Panc1 (cell line): ENCODE measurements around the gene ARL2. TPM values are rescaled to one million over a fixed set of nuclear protein-coding genes. Genes with fewer than 3 reads are reported as not detected.

Experiments used
- ATAC-seq: fragments of 200-7000 bp; cut with Tn5 transposase; 2 replicates; pipeline ENCODE4 v1.9.1; 2020; ENCODE audit warnings: mild to moderate bottlenecking, moderate library complexity
- BruUV-seq: library from RNA; stranded (reverse); fragments of 400-500 nt; replicated peaks from 2 replicates; lab custom pipeline; 2021; lab: Mats Ljungman, UMichigan
- CTCF ChIA-PET: fragments of 300-600 bp; sonication (Branson Sonifier 250); formaldehyde crosslinking; loops from one replicate; lab custom pipeline; 2022; ENCODE audit warnings: antibody characterized with exemption; lab: Charles Lee
- POLR2A ChIA-PET: fragments of 300-600 bp; sonication (Branson Sonifier 250); formaldehyde crosslinking; loops from one replicate; lab custom pipeline; 2022; ENCODE audit warnings: antibody characterized with exemption; lab: Charles Lee
- DNase-seq: peaks from one replicate; pipeline ENCODE4 v3.0.0-alpha.2; 2010; ENCODE audit warnings: low read depth, low spot score
- H3K27ac ChIP-seq: 2 replicates; pipeline ENCODE4 v1.5.1; 2011; ENCODE audit warnings: mild to moderate bottlenecking, low read length, inconsistent platforms
- H3K27me3 ChIP-seq: fragments of 200-500 bp; sonication (Bioruptor generic); 2 replicates; pipeline ENCODE4 v1.6.0; 2014; ENCODE audit warnings: low read length, inconsistent platforms; ENCODE audit not compliant: control insufficient read depth, insufficient read depth
- H3K36me3 ChIP-seq: fragments of 200-500 bp; sonication (Bioruptor generic); 2 replicates; pipeline ENCODE4 v1.5.1; 2014; ENCODE audit warnings: inconsistent platforms, mild to moderate bottlenecking, low read length, moderate library complexity; ENCODE audit not compliant: control insufficient read depth, insufficient read depth
- H3K4me1 ChIP-seq: 2 replicates; pipeline ENCODE4 v1.5.1; 2011; ENCODE audit warnings: inconsistent platforms, mild to moderate bottlenecking, low read length, moderate library complexity; ENCODE audit not compliant: control insufficient read depth, insufficient read depth
- H3K4me3 ChIP-seq, 2 experiments: 2 replicates each; pipeline ENCODE4 v1.5.1; 2011 to 2012; ENCODE audit warnings: low read depth in 2 of 2, low read length in 2 of 2, mild to moderate bottlenecking in 2 of 2, inconsistent platforms in 1 of 2, moderate library complexity in 1 of 2
- H3K9me3 ChIP-seq: fragments of 200-500 bp; sonication (Bioruptor generic); 2 replicates; pipeline ENCODE4 v1.5.1; 2014; ENCODE audit warnings: low read depth, mild to moderate bottlenecking, inconsistent platforms, low read length, moderate library complexity; ENCODE audit not compliant: control insufficient read depth, insufficient read depth
- POLR2AphosphoS5 ChIP-seq: IDR thresholded peaks from 2 replicates; pipeline ENCODE4 v1.6.1; 2012; ENCODE audit warnings: mild to moderate bottlenecking, low read depth, low read length, moderate library complexity
- SIN3A ChIP-seq: IDR thresholded peaks from 2 replicates; pipeline ENCODE4 v1.6.1; 2012; ENCODE audit warnings: low read depth, mild to moderate bottlenecking, low read length, moderate library complexity, borderline replicate concordance; ENCODE audit not compliant: insufficient read depth
- TCF7L2 ChIP-seq: IDR thresholded peaks from 2 replicates; pipeline ENCODE4 v1.6.1; 2011; ENCODE audit warnings: mild to moderate bottlenecking, low read depth, low read length, inconsistent platforms
- in situ Hi-C: cut with HindIII; loops from 2 replicates; pipeline ENCODE4 v1.10.0; 2016; ENCODE audit warnings: low sequenced_read_pairs, low pct_unique_long_range_greater_than_20kb
- intact Hi-C: fragments of 100-400 bp; cut with micrococcal nuclease; formaldehyde crosslinking; loops from one replicate; pipeline ENCODE4 v1.10.0; 2022; ENCODE audit not compliant: unreplicated experiment
- total RNA-seq: library from RNA; stranded (reverse); gene quantifications from one replicate; pipeline ENCODE4 v1.2.1, GENCODE V29; 2021; ENCODE audit not compliant: unreplicated experiment
- TF ChIP-seq, protein P1 (sequence below), 2 experiments: IDR thresholded peaks; 2 replicates each; pipeline ENCODE4 v1.6.1; 2011 to 2012; ENCODE audit warnings: low read depth in 2 of 2, control low read depth in 1 of 2, low read length in 1 of 2, mild to moderate bottlenecking in 1 of 2, moderate library complexity in 1 of 2; ENCODE audit not compliant: insufficient read depth in 1 of 2
- TF ChIP-seq, protein P2 (sequence below): fragments of 450-650 bp; IDR thresholded peaks from 2 replicates; pipeline ENCODE4 v1.5.1; 2017; ENCODE audit warnings: mild to moderate bottlenecking

ARL2 gene
- total RNA-seq, 1 experiment from 2014 or later = 177 TPM

DNA sequence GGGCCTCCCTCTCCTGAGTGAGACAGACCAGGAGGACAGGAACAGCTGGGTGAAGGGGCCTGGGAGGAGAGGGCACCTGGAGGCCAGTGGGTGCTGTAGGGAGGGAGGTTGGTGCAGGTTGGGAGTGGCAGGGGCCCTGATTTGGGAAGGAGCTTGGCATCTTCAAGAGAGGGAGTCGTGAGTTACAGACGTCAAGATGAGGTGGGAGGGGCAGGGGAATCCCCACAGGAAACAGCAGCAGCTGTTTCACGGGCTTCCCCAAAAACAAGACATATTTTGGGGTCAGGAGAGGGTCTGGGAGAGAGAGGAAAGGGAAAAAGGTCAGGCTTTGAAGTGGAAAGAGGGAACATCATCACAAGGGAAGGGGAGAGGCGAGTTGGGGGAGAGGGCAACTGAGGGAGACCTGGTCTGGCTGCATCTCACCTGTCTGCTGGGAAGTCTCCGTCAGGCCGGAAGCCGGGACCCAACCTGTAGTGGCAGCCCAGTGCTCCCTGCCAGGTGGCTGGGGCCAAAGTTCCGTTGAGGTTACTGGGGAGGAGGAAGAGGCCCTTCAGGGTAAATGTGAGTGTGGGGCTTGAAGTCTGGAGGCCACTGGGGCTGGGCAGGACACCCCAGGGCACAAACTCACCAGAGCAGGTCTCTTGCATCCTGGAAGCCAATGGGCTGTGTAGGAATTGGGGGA, 40.0 kb downstream of the ARL2 start:
- no TSS peak for BruUV-seq
- no peaks in the 10 kb centered on the region for H3K9me3 ChIP-seq
- POLR2A ChIA-PET = no interaction called here
- no peaks in the 10 kb centered on the region for H3K27me3 ChIP-seq
- no peak for ATAC-seq
- no peaks in the 10 kb centered on the region for H3K4me1 ChIP-seq
- no peak for DNase-seq
- no peaks in the 10 kb centered on the region for H3K36me3 ChIP-seq
- H3K27ac ChIP-seq = no peak overlapping the region
- TF ChIP-seq TCF7L2 (no peak), POLR2AphosphoS5 (no peak), SIN3A (no peak)
- TF ChIP-seq, protein P1, sequence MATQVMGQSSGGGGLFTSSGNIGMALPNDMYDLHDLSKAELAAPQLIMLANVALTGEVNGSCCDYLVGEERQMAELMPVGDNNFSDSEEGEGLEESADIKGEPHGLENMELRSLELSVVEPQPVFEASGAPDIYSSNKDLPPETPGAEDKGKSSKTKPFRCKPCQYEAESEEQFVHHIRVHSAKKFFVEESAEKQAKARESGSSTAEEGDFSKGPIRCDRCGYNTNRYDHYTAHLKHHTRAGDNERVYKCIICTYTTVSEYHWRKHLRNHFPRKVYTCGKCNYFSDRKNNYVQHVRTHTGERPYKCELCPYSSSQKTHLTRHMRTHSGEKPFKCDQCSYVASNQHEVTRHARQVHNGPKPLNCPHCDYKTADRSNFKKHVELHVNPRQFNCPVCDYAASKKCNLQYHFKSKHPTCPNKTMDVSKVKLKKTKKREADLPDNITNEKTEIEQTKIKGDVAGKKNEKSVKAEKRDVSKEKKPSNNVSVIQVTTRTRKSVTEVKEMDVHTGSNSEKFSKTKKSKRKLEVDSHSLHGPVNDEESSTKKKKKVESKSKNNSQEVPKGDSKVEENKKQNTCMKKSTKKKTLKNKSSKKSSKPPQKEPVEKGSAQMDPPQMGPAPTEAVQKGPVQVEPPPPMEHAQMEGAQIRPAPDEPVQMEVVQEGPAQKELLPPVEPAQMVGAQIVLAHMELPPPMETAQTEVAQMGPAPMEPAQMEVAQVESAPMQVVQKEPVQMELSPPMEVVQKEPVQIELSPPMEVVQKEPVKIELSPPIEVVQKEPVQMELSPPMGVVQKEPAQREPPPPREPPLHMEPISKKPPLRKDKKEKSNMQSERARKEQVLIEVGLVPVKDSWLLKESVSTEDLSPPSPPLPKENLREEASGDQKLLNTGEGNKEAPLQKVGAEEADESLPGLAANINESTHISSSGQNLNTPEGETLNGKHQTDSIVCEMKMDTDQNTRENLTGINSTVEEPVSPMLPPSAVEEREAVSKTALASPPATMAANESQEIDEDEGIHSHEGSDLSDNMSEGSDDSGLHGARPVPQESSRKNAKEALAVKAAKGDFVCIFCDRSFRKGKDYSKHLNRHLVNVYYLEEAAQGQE (IDR thresholded peaks at IDR 0.05; ENCODE audit: insufficient read depth in 1 of 2, low read depth in 2 of 2, low read length in 1 of 2) = no peak
- TF ChIP-seq, protein P2, sequence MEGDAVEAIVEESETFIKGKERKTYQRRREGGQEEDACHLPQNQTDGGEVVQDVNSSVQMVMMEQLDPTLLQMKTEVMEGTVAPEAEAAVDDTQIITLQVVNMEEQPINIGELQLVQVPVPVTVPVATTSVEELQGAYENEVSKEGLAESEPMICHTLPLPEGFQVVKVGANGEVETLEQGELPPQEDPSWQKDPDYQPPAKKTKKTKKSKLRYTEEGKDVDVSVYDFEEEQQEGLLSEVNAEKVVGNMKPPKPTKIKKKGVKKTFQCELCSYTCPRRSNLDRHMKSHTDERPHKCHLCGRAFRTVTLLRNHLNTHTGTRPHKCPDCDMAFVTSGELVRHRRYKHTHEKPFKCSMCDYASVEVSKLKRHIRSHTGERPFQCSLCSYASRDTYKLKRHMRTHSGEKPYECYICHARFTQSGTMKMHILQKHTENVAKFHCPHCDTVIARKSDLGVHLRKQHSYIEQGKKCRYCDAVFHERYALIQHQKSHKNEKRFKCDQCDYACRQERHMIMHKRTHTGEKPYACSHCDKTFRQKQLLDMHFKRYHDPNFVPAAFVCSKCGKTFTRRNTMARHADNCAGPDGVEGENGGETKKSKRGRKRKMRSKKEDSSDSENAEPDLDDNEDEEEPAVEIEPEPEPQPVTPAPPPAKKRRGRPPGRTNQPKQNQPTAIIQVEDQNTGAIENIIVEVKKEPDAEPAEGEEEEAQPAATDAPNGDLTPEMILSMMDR = no peak
- in situ Hi-C loops = no loop called here
- CTCF ChIA-PET = no interaction called here
- H3K4me3 ChIP-seq = no peak overlapping the region
- intact Hi-C loops = no loop called here

DNA sequence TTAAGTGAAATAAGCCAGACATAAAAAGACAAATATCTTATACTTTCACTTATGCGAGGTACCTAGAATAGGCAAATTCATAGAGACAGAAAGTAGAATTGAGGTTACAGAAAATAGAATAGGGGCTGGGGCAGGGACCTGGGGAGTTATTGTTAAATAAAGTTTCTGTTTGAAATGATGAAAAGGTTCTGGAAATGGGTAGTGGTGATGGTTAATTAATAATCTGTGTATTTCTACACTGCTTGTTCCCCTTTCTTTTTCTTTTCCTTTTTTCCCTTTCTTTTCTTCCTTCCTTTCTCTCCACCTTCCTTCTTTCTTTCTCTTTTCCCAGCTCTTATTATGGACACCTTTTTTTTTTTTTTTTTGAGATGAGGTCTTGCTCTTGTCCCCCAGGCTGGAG, 41.6 kb downstream of the ARL2 start:
- CTCF ChIA-PET = interaction anchor here (0.8 kb wide), 1 partner anchor 28 kb away, joined by 4 read pairs; the partner anchor contains the start of gene SNX15
- TF ChIP-seq POLR2AphosphoS5 = no peak
- TF ChIP-seq, protein P1 (IDR thresholded peaks at IDR 0.05; ENCODE audit: insufficient read depth in 1 of 2, low read depth in 2 of 2, low read length in 1 of 2) = no peak
- DNase-seq (no peak), ATAC-seq (no peak)
- H3K36me3 ChIP-seq = no peaks in the 10 kb centered on the region
- in situ Hi-C loops = no loop called here
- intact Hi-C loops = no loop called here
- H3K27ac ChIP-seq = no peak overlapping the region
- no peak overlapping the region for H3K4me3 ChIP-seq
- POLR2A ChIA-PET = no interaction called here
- no peaks in the 10 kb centered on the region for H3K4me1 ChIP-seq
- no peaks in the 10 kb centered on the region for H3K27me3 ChIP-seq
- BruUV-seq = no TSS peak
- H3K9me3 ChIP-seq = no peaks in the 10 kb centered on the region
